GM10847 (cell line): Measurements from ENCODE around the gene HSPBP1.

Source experiments
- POLR2A ChIP-seq: IDR thresholded peaks from 2 replicates; pipeline ENCODE4 v1.6.1; 2011; ENCODE audit not compliant: insufficient read length; ENCODE audit errors: extremely low read depth

The HSPBP1 gene

DNA sequence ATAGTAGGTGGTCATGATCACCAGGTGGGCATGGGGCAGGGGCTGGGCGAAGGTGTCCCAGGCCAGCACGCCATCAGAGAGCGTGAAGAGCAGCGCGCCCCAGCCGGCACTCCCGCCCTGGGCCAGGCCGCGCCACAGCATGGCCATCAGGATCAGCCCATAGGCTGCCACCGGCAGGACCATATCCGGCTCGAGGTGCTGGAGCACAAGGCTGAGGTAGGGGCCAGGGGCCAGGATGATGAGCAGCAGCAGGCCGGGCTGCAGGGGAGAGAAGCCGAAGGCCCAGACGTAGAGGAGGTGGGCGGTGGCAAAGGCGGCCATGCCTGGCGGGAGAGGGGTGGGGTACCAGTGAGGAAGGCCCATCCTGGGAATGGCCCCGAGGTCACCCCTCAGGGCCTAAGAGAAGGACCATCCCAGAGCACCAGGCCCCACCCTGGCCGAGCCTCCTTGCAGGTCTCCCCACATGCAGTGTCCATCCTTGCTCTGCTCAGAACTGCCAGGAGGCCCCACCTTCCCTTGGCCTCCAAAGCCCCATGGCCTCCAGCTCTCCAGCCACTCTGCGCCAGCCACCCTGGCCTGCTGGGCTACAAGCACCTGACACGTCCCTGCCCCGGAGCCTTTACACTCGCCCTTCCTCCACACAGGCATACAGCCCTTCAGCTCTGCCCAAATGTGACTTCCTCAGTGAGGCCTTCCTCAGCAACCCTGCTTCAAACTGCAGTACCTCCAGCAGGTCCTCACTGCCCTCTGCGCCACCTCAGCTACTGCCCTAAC is 52.5 kb downstream of the HSPBP1 start:
- no peak for TF ChIP-seq POLR2A

DNA sequence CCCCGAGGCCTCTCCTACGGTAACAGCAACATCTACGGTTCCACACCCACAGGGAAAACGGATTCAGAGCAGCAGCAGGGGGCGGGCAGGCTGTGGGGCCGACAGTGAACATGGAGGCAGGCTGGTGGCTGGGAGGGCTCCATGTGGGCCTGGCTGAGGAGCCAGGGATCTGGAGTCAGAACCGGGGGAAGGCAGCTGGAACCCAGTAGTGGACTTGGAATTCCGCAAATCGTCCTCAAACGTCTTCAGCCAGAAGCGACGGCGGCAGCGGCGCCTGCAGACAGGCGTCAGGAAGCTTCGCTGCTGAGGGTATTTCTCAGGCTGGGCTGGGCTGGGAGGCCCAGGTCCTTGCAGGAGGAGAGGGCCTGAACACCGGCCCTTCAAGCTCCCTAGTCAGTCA is 53.1 kb downstream of the HSPBP1 start:
- no peak for TF ChIP-seq POLR2A

DNA sequence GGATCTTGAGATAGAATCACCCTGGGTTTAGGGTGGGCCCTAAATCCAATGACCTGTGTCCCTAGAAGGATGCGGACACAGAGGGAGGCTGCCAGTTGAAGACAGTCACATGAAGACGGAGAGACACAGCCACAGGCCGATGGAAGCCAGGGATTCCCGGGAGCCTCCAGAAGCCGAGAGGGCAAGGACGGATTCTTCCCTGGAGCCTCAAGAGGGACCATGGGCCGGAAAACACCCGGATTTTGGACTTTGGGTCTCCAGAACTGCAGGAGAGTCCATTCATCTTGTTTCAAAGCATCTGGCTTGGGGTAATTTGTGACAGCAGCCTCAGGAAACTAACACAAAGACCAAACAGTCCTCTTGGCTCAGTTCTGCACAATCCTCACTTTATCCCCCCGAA is 53.6 kb downstream of the HSPBP1 start:
- TF ChIP-seq POLR2A: no peak

- no peak for TF ChIP-seq POLR2A
Observed at GRCh38 chr19:55225415-55225958, 54.4 kb downstream of the HSPBP1 start.

DNA sequence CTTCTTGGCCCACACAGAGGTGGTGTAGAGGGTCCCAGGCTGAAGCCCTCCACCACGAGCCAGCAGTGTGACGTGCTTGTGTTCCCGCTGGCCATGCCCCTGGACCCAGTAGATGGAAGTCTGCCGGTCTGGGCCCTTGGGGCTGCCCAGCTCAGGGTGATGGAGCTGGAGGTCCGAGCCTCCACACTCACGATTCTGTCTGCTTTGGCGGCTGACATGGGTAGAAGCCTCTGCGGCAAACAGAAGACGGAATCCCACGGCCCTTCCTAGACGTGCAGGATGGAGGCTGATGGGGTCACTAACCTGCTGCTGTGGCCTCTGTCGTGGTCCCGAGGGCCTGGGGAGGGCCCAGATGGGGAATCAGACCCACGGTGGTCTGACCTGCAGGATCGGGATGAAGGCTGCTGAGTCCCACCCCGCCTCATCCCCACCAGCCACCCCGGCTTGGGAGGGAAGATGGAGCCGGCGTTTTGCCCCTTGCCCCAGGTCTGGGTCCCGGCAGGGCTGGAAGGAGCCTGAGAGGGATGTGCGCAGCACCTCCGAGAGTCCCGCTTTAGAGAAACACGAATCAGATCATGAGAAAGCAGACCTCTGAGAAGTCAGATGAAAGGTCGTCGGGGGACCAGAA is 55.8 kb downstream of the HSPBP1 start:
- no peak for TF ChIP-seq POLR2A

DNA sequence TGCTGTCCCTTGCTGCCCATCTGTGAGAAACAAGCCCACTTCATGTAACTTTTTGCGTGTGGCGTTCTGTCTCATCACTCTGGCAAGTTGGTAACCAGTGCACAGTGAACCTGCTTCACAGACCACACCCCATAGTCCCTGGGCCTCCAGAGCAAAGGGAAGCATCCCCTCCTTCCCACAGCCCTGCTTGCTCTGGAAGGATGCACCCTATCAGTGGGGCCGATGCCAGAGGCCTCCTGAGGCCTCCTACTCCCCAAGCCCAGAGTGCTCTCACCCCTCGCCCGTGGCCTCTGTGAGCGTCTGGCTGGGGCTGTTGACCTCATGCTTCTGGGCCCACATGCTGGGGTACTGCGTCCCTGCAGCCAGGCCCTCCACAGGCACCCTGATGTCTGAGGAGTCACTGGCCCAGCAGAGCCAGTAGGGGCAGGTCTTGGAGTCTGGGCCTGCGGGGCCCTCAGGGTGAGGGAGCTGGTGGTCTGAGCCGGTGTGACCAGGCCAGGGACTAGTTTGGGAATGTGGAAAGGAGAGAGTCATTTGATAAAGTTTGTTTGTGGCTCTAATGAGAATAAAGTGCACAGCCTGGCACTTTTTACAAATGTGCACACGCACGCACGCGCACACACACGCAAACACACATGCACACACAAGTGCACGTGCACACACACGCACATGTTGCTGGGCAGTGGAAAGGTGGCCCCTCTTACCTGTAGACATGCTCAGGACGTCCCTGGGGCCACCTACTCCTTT is 56.4 kb downstream of the HSPBP1 start:
- TF ChIP-seq POLR2A: no peak

- no peak for TF ChIP-seq POLR2A
Observed at GRCh38 chr19:55220525-55220924, 59.4 kb downstream of the HSPBP1 start.

GRCh38 chr19:55216461-55217198 is 63.3 kb downstream of the HSPBP1 start:
- no peak for TF ChIP-seq POLR2A

DNA sequence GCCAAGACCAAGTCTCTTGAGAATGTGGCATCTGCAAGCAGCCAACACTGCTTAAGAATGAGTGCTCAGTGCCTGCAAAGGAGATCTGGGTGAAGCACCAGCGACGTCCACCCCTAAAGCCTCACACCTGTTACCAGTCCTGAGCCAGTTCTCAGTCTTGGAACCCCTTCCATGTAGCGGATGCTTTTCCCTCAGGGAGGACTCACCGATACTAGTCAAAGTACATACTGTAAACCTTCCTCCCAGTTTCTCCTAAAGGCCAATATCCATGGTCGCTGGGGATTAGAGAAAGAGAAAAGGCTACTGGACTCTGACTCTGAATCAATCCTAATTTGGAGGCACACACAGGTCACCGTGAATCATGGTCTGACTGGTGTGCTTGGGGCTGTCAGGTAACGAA is 66.4 kb downstream of the HSPBP1 start:
- no peak for TF ChIP-seq POLR2A

- TF ChIP-seq POLR2A: no peak
Observed at GRCh38 chr19:55212447-55212846, 67.5 kb downstream of the HSPBP1 start.
